Brain microvascular endothelial cell (primary cell): ENCODE data around the gene CACNA1I.

Experiments
- DNase-seq: peaks from one replicate; pipeline ENCODE4 v3.0.0-alpha.2; 2020
- H3K27ac ChIP-seq: fragments of 250-450 bp; sonication (Bioruptor Pico); 2 replicates; pipeline ENCODE4 v1.5.1; 2020; ENCODE audit warnings: mild to moderate bottlenecking, moderate library complexity
- H3K27me3 ChIP-seq: fragments of 250-450 bp; sonication (Bioruptor Pico); replicated peaks from 2 replicates; pipeline ENCODE4 v1.5.1; 2020; ENCODE audit warnings: mild to moderate bottlenecking
- H3K36me3 ChIP-seq: fragments of 250-450 bp; sonication (Bioruptor Pico); replicated peaks from 2 replicates; pipeline ENCODE4 v1.5.1; 2020; ENCODE audit warnings: mild to moderate bottlenecking
- H3K4me3 ChIP-seq: 2 replicates; pipeline ENCODE4 v1.5.1; 2011; ENCODE audit warnings: low read depth, mild to moderate bottlenecking, control low read depth, low read length, moderate library complexity
- CTCF ChIP-seq: IDR thresholded peaks from 2 replicates; pipeline ENCODE4 v1.5.1; 2011; ENCODE audit warnings: low read depth, mild to moderate bottlenecking, moderate library complexity, low read length, control low read depth, inconsistent platforms; ENCODE audit errors: missing control alignments
- in situ Hi-C: cut with HindIII; loops from 2 replicates; pipeline ENCODE4 v1.10.0; 2017; ENCODE audit warnings: low sequenced_read_pairs, low pct_ligation_motif_present

The CACNA1I gene

GRCh38 chr22:39705386-39705785 lies 134.8 kb downstream of the CACNA1I start:
- Histone ChIP-seq H3K27ac (no peak overlapping the region), H3K4me3 (no peak overlapping the region), H3K27me3 (peaks cover 13% of the 10 kb centered on the region), H3K36me3 (no peaks in the 10 kb centered on the region)
- TF ChIP-seq CTCF: no peak
- DNase-seq: no peak
- in situ Hi-C loops: no loop called here

- no peak for DNase-seq
- TF ChIP-seq CTCF: no peak
- Histone ChIP-seq H3K27ac (no peak overlapping the region), H3K27me3 (peaks cover 18% of the 10 kb centered on the region), H3K36me3 (no peaks in the 10 kb centered on the region), H3K4me3 (no peak overlapping the region)
- in situ Hi-C loops: no loop called here
These were observed 136.0 kb downstream of the CACNA1I start for GRCh38 chr22:39706376-39707140.

- peaks cover 15% of the 10 kb centered on the region for H3K27me3 ChIP-seq
- no peak overlapping the region for H3K4me3 ChIP-seq
- no peak for TF ChIP-seq CTCF
- no peak for DNase-seq
- H3K36me3 ChIP-seq: no peaks in the 10 kb centered on the region
- in situ Hi-C loops: no loop called here
- no peak overlapping the region for H3K27ac ChIP-seq
These were observed 136.8 kb downstream of the CACNA1I start for GRCh38 chr22:39707351-39707750.

GRCh38 chr22:39707816-39708215 lies 137.3 kb downstream of the CACNA1I start:
- Histone ChIP-seq H3K27ac (no peak overlapping the region), H3K27me3 (peaks cover 10% of the 10 kb centered on the region), H3K4me3 (no peak overlapping the region), H3K36me3 (no peaks in the 10 kb centered on the region)
- TF ChIP-seq CTCF: no peak
- in situ Hi-C loops: no loop called here
- no peak for DNase-seq

- in situ Hi-C loops: no loop called here
- peaks cover 8% of the 10 kb centered on the region for H3K27me3 ChIP-seq
These were observed 140.0 kb downstream of the CACNA1I start for GRCh38 chr22:39710380-39711150.

More at GRCh38 chr22:39710380-39711150, 140.0 kb downstream of the CACNA1I start:
- Histone ChIP-seq H3K4me3 (no peak overlapping the region), H3K36me3 (no peaks in the 10 kb centered on the region), H3K27ac (no peak overlapping the region)
- no peak for DNase-seq
- no peak for TF ChIP-seq CTCF
